ENCODE measurements around the gene PRAC2.

Gene PRAC2

GRCh38 chr17:48751733-48752398 lies 28.9 kb downstream of the PRAC2 start:
- no peak for DNase-seq (ENCODE audit: low read depth)
- TF ChIP-seq POLR2A (IDR thresholded peaks at IDR 0.05; ENCODE audit: extremely low read depth, insufficient read length) (no peak), MYC (IDR thresholded peaks at IDR 0.05; ENCODE audit: low read depth, low read length) (no peak), CTCF (IDR thresholded peaks at IDR 0.05; ENCODE audit: low read depth, low read length) (no peak), MAX (IDR thresholded peaks at IDR 0.05; ENCODE audit: low read depth, low read length) (no peak)
- H3K4me3 ChIP-seq (ENCODE audit: low read depth, low read length) = no peak overlapping the region

- no peak for TF ChIP-seq MYC (IDR thresholded peaks at IDR 0.05; ENCODE audit: low read depth, low read length)
- no peak for TF ChIP-seq POLR2A (IDR thresholded peaks at IDR 0.05; ENCODE audit: extremely low read depth, insufficient read length)
- no peak for TF ChIP-seq CTCF (IDR thresholded peaks at IDR 0.05; ENCODE audit: low read depth, low read length)
- no peak for TF ChIP-seq MAX (IDR thresholded peaks at IDR 0.05; ENCODE audit: low read depth, low read length)
- no peak overlapping the region for H3K4me3 ChIP-seq (ENCODE audit: low read depth, low read length)
- DNase-seq (ENCODE audit: low read depth) = no peak
Observed at GRCh38 chr17:48752399-48753288, 29.7 kb downstream of the PRAC2 start.

- TF ChIP-seq MAX (IDR thresholded peaks at IDR 0.05; ENCODE audit: low read depth, low read length) (no peak), MYC (IDR thresholded peaks at IDR 0.05; ENCODE audit: low read depth, low read length) (no peak), CTCF (IDR thresholded peaks at IDR 0.05; ENCODE audit: low read depth, low read length) (no peak), POLR2A (IDR thresholded peaks at IDR 0.05; ENCODE audit: extremely low read depth, insufficient read length) (no peak)
- no peak for DNase-seq (ENCODE audit: low read depth)
- H3K4me3 ChIP-seq (ENCODE audit: low read depth, low read length) = no peak overlapping the region
Observed at GRCh38 chr17:48753794-48754499, 31.0 kb downstream of the PRAC2 start.

GRCh38 chr17:48754500-48755261 lies 31.7 kb downstream of the PRAC2 start:
- DNase-seq (ENCODE audit: low read depth) = no peak
- TF ChIP-seq MAX (IDR thresholded peaks at IDR 0.05; ENCODE audit: low read depth, low read length) = no peak
- TF ChIP-seq CTCF (IDR thresholded peaks at IDR 0.05; ENCODE audit: low read depth, low read length) = no peak
- no peak for TF ChIP-seq POLR2A (IDR thresholded peaks at IDR 0.05; ENCODE audit: extremely low read depth, insufficient read length)
- no peak for TF ChIP-seq MYC (IDR thresholded peaks at IDR 0.05; ENCODE audit: low read depth, low read length)
- no peak overlapping the region for H3K4me3 ChIP-seq (ENCODE audit: low read depth, low read length)

- H3K4me3 ChIP-seq (ENCODE audit: low read depth, low read length) = no peak overlapping the region
- peak; percentile 16 for DNase-seq (ENCODE audit: low read depth)
- TF ChIP-seq MAX (IDR thresholded peaks at IDR 0.05; ENCODE audit: low read depth, low read length) (no peak), MYC (IDR thresholded peaks at IDR 0.05; ENCODE audit: low read depth, low read length) (no peak), POLR2A (IDR thresholded peaks at IDR 0.05; ENCODE audit: extremely low read depth, insufficient read length) (no peak), CTCF (IDR thresholded peaks at IDR 0.05; ENCODE audit: low read depth, low read length) (no peak)
Observed at GRCh38 chr17:48755356-48755755, 32.4 kb downstream of the PRAC2 start.
